GM15510 (cell line): ENCODE data around the gene PRDM16.

ENCODE experiments used
- POLR2A ChIP-seq: IDR thresholded peaks from 3 replicates; pipeline ENCODE4 v1.6.1; 2011; ENCODE audit warnings: borderline replicate concordance; ENCODE audit not compliant: insufficient read length; ENCODE audit errors: extremely low read depth

Gene PRDM16

DNA sequence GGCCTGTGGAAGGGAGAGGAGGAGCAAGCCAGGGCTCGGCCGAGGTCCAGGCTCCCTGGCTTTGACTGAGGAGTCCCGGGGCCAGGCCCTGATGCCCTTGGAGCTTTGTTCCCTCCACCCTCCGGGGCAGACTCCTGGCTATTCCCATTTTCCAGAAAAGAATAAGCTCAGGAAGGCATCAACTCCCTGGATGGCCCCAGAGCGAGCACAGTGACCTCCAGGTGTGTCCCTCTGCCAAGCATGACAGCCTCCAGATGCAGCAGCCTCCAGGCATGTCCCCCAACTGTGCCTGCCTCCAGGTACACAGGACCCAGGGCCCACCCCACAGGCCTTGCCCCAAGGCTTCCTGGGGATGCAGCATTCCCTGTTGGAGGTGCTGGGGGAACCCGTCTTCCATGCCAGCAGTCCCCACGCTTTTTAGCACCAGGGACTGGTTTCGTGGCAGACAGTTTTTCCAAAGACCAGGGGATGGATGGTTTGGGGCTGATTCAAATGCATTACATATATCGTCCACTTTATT is 369.7 kb downstream of the PRDM16 start:
- no peak for TF ChIP-seq POLR2A

- TF ChIP-seq POLR2A = no peak
Observed at GRCh38 chr1:3439346-3440299, 370.6 kb downstream of the PRDM16 start.

GRCh38 chr1:3440300-3440681 is 371.3 kb downstream of the PRDM16 start:
- TF ChIP-seq POLR2A = no peak

DNA sequence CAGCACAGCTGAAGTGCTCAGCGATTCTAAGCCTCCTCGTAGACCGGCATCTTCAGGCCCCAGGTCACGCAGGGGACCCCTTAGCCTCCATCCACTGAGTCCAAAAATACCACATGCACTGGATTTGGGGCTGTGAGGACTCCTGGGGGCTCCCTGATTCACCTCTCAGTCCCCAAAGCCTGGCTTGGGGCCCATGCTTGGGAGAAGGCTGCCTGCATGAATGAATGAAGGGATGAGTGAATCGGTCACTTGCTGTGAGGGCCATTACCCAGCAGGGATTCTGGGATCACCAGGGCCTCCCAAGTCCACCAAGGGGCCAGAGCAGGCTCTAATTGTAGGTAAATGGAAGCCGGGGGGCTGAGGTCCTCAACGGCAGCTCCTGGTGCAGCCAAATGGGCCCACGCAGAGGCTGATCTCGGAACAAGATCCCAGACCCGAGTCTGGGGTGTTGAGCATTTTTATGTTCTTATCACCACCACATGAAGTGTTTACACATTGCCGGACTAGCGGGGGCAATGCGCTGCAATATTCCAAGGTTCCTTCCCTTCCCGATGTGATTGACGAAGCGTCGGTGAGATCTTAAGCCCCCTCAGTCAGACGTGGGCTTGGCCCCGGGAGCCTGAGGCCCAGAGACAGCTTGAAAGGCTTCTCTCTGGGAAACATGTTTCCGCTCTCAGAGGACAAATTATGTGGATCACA is 371.9 kb downstream of the PRDM16 start:
- no peak for TF ChIP-seq POLR2A

- TF ChIP-seq POLR2A = no peak
Observed at GRCh38 chr1:3441410-3441847, 372.4 kb downstream of the PRDM16 start.

DNA sequence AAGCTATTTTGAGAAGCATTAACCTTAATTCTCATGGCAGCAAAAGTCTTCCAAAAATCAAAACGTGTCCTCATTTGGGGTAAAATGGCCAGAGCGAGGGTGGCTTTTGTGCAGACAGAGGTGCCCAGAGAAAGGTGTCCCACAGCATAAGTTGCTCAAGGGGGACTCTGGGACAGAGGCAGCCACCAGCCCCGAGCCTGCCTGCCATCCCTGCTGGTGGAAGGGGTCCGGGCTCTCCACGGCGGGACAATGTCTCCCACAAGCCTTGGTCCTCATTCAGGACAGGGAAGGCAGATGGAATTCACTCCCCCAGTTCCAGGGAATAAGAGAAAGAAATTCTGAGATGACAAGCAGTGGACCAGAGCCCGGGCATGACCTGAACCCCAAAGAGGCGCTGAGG is 372.9 kb downstream of the PRDM16 start:
- no peak for TF ChIP-seq POLR2A

DNA sequence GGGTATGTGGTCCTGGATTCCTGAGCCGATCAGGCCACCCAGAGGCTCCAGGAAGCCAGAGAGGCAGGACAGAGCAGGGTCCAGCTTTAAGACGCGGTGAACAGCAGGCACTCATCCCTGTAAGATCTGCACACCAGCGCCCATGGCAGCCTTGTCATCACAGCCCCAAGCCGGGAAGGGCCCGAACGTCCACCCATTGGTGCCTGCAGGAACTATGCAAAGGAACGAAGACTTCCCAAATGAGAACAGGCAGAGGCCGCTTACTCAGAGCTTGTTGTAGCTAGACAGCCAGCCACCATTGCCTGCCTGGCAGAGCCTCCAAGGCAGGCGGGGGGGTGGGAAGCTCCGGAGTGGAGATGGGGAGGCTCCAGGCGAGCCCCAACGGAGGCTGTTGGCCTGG is 373.3 kb downstream of the PRDM16 start:
- no peak for TF ChIP-seq POLR2A

DNA sequence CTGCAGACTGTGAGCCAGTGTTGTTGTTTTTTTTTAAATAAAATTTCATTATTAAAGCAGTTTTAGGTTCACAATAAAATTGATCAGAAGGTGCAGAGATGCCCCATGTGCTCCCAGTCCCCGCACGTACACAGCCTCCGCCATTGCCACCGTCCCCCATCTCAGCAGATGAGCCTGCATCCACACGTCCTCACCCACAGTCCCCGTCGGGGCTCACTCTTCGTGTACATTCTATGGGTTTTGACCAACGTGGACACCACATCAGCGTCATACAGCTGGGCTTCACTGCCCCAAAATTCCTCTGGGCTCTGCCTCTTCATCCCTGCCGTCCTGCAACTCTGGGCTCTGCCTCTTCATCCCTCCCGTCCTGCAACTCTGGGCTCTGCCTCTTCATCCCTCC is 373.9 kb downstream of the PRDM16 start:
- TF ChIP-seq POLR2A = no peak

- no peak for TF ChIP-seq POLR2A
Observed at GRCh38 chr1:3443807-3444206, 374.8 kb downstream of the PRDM16 start.

- TF ChIP-seq POLR2A = no peak
Observed at GRCh38 chr1:3444298-3444697, 375.3 kb downstream of the PRDM16 start.

- no peak for TF ChIP-seq POLR2A
Observed at GRCh38 chr1:3444736-3445135, 375.7 kb downstream of the PRDM16 start.

- no peak for TF ChIP-seq POLR2A
Observed at GRCh38 chr1:3450202-3450863, 381.3 kb downstream of the PRDM16 start.

- no peak for TF ChIP-seq POLR2A
Observed at GRCh38 chr1:3450983-3451382, 382.0 kb downstream of the PRDM16 start.

DNA sequence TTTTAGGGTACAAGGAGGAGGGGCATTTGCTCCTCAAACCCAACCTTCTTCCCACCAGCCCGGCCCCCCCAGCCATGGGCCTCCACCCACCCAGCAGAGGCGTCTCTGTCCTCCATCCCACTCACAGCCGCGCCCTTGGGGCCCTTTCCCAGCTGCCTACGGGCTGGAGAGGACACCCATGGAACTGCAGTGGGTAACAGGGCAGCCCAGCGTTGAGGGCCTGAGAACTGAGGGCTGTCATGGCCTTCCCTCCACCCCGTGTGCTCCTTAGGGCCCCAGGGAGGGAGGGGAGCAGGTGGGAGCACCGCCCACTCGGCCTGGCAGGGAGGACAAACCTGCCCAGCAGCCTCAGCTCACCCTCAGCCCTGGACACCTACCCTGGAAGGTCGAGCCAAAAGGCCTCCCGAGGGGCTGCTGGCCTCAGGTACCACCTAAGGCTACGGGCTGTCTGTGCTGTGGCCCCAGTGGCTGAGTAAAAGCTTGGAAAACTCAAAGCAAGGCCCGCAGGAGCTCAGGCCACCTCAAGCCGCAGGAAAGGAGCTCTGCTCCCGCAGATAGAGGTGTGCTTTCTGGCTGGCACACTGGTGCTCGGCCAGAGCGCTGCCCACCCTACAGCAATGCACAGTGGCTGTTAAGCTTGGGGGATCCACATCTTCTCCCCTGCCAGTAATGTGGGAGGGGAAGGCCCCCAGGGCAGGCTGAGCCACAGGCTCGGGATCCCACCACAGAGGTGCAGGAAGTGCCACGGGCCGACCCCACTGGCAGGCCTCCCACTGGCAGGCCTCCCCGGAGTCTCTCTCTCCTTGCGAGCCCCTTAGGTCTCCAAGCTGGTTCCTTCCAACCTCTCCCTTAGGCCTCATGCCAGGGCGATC is 383.2 kb downstream of the PRDM16 start:
- no peak for TF ChIP-seq POLR2A

DNA sequence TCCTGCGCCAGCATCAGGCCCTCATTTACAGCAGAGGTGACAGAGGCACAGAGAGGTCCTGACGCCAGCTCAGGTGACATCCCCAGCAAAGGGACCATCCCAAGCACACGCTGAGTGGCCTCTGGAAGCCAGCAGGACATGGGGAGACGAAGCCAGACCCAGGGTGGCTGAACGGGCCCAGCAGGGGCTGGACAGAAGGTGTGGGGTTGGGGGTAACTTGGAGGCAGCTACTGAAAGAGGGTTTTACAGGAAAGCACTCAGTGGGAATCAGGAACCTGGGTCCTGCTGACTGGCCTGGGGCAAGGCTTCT is 383.8 kb downstream of the PRDM16 start:
- no peak for TF ChIP-seq POLR2A

DNA sequence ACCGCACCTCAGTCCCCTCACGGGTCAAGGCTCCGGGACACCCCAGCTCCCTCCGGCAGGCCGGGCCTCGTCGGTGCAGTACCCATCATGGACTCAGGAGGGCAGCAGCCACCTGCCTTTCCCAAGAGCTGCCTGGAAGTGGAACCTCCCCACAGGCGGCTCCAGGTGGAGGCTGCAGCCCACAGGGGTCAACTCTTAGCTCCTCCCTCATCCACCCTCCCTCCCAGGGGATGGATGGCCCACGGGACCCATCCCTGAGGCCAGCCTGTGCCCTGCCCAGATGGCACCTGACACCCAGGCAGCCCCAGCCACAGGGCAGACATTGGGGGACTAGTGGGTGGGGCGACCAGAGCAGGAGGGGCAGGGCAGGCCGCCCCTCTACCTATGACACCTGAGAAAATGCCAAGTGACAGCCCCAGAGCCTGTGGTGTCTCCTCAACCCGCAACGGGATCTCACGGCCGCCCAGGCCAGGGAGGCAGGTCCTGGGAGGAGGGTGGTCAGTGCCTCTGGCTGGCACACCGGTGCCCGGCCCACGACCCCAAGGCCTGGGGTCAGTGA is 384.3 kb downstream of the PRDM16 start:
- no peak for TF ChIP-seq POLR2A
